Nephron progenitor cell (in vitro differentiated cells): ENCODE data around the gene HHIP.

Experiments
- DNase-seq: peaks from one replicate; pipeline ENCODE4 v3.0.0; 2021
- H3K27ac Mint-ChIP-seq: 2 replicates; pipeline ENCODE4 v1.8.0; 2021; ENCODE audit warnings: mild to moderate bottlenecking, moderate library complexity, mixed read lengths
- H3K27me3 Mint-ChIP-seq: 2 replicates; pipeline ENCODE4 v1.8.0; 2021; ENCODE audit warnings: mild to moderate bottlenecking, low read depth, mixed read lengths; ENCODE audit not compliant: poor library complexity
- H3K36me3 Mint-ChIP-seq: 2 replicates; pipeline ENCODE4 v1.8.0; 2021; ENCODE audit warnings: low read depth, mixed read lengths
- H3K4me1 Mint-ChIP-seq: 2 replicates; pipeline ENCODE4 v1.8.0; 2021; ENCODE audit warnings: mixed read lengths
- H3K4me3 Mint-ChIP-seq: 2 replicates; pipeline ENCODE4 v1.8.0; 2021; ENCODE audit warnings: mild to moderate bottlenecking, moderate library complexity, mixed read lengths
- H3K9me3 Mint-ChIP-seq: 2 replicates; pipeline ENCODE4 v1.8.0; 2021; ENCODE audit warnings: mild to moderate bottlenecking, moderate library complexity, mixed read lengths
- CTCF ChIP-seq: fragments of 200-600 bp; sonication (generic); IDR thresholded peaks from 2 replicates; pipeline ENCODE4 v1.5.0; 2021; ENCODE audit warnings: antibody characterized with exemption

Gene HHIP

GRCh38 chr4:144674711-144675110, 28.8 kb downstream of the HHIP start:
- peak; percentile 8 for DNase-seq
- Mint-ChIP-seq H3K9me3 (peaks cover 12% of the 10 kb centered on the region), H3K27me3 (peaks cover 4% of the 10 kb centered on the region), H3K4me1 (peaks cover 31% of the 10 kb centered on the region), H3K36me3 (peaks cover 8% of the 10 kb centered on the region), H3K27ac (no peak overlapping the region), H3K4me3 (no peak overlapping the region)
- TF ChIP-seq CTCF, result no peak

GRCh38 chr4:144681806-144682205, 35.9 kb downstream of the HHIP start:
- TF ChIP-seq CTCF, result no peak
- H3K27ac Mint-ChIP-seq, result peak overlapping the region; percentile 91

GRCh38 chr4:144683516-144683915, 37.6 kb downstream of the HHIP start:
- peaks cover 16% of the 10 kb centered on the region for H3K9me3 Mint-ChIP-seq
- DNase-seq, result no peak
- no peaks in the 10 kb centered on the region for H3K27me3 Mint-ChIP-seq
- no peak for TF ChIP-seq CTCF
- no peak overlapping the region for H3K27ac Mint-ChIP-seq
- peaks cover 8% of the 10 kb centered on the region for H3K36me3 Mint-ChIP-seq
- peaks cover 9% of the 10 kb centered on the region for H3K4me1 Mint-ChIP-seq
- no peak overlapping the region for H3K4me3 Mint-ChIP-seq

More at GRCh38 chr4:144681806-144682205, 35.9 kb downstream of the HHIP start:
- H3K4me1 Mint-ChIP-seq, result peaks cover 9% of the 10 kb centered on the region
- H3K4me3 Mint-ChIP-seq, result no peak overlapping the region
- peaks cover 8% of the 10 kb centered on the region for H3K36me3 Mint-ChIP-seq
- H3K9me3 Mint-ChIP-seq, result peaks cover 17% of the 10 kb centered on the region
- no peak for DNase-seq
- H3K27me3 Mint-ChIP-seq, result no peaks in the 10 kb centered on the region

- Mint-ChIP-seq H3K9me3 (peaks cover 5% of the 10 kb centered on the region), H3K27me3 (no peaks in the 10 kb centered on the region), H3K4me1 (peaks cover 9% of the 10 kb centered on the region), H3K27ac (no peak overlapping the region), H3K4me3 (no peak overlapping the region), H3K36me3 (no peaks in the 10 kb centered on the region)
- no peak for DNase-seq
- no peak for TF ChIP-seq CTCF
Observed at GRCh38 chr4:144685911-144686310, 40.0 kb downstream of the HHIP start.

- Mint-ChIP-seq H3K4me1 (peaks cover 4% of the 10 kb centered on the region), H3K27me3 (no peaks in the 10 kb centered on the region), H3K4me3 (no peak overlapping the region), H3K9me3 (peaks cover 5% of the 10 kb centered on the region), H3K27ac (no peak overlapping the region), H3K36me3 (no peaks in the 10 kb centered on the region)
- no peak for TF ChIP-seq CTCF
- no peak for DNase-seq
Observed at GRCh38 chr4:144686921-144687320, 41.0 kb downstream of the HHIP start.

GRCh38 chr4:144687466-144687865, 41.5 kb downstream of the HHIP start:
- Mint-ChIP-seq H3K4me1 (no peaks in the 10 kb centered on the region), H3K9me3 (peaks cover 5% of the 10 kb centered on the region), H3K27ac (no peak overlapping the region), H3K27me3 (no peaks in the 10 kb centered on the region), H3K36me3 (no peaks in the 10 kb centered on the region), H3K4me3 (no peak overlapping the region)
- no peak for TF ChIP-seq CTCF
- DNase-seq, result no peak
